B cell (primary cell): ENCODE measurements around the gene KLHL15. TPM values are rescaled to one million over a fixed set of nuclear protein-coding genes. Genes with fewer than 3 reads are reported as not detected.
A peak's percentile ranks its signal among the peaks of the same experiment; 100 is the strongest.

Source experiments
- ATAC-seq: fragments of 200-7000 bp; cut with Tn5 transposase; one replicate; pipeline ENCODE4 v1.10.0; 2021; ENCODE audit warnings: low read depth, mild to moderate bottlenecking, moderate number of reproducible peaks, moderate library complexity
- CTCF ChIA-PET: fragments of 350-600 bp; sonication (Branson Sonifier 250); formaldehyde crosslinking; loops from one replicate; lab custom pipeline; 2021; ENCODE audit warnings: antibody characterized with exemption, inconsistent platforms; lab: Charles Lee
- POLR2A ChIA-PET: fragments of 350-600 bp; sonication (Branson Sonifier 250); formaldehyde crosslinking; loops from one replicate; lab custom pipeline; 2021; ENCODE audit warnings: antibody characterized with exemption; lab: Charles Lee
- DNase-seq: peaks from one replicate; pipeline ENCODE4 v3.0.0; 2013
- H2AFZ ChIP-seq: 2 replicates; pipeline ENCODE4 v1.6.1; 2012; ENCODE audit warnings: mild to moderate bottlenecking, low read depth, low read length; ENCODE audit not compliant: insufficient read depth, poor library complexity, severe bottlenecking
- H3K27ac ChIP-seq, 2 donors: 1 replicate in 1 of 2; 2 replicates in 1 of 2; pipeline ENCODE4 v1.5.1; 2012 to 2013; ENCODE audit warnings: low read length in 2 of 2, mild to moderate bottlenecking in 2 of 2, moderate library complexity in 1 of 2
- H3K27me3 ChIP-seq, 4 experiments: fragments of 200-600 bp in 1 of 4; sonication (generic) in 1 of 4; replicated peaks in 1 of 4; 1 replicate in 2 of 4; 2 replicates in 2 of 4; pipeline versions ENCODE4 v1.6.1 to v1.7.0; 2013 to 2016; ENCODE audit warnings: low read length in 3 of 4, mild to moderate bottlenecking in 2 of 4, mixed read lengths in 1 of 4, moderate library complexity in 1 of 4; ENCODE audit not compliant: insufficient read depth in 4 of 4, control insufficient read depth in 3 of 4; ENCODE audit errors: control extremely low read depth in 1 of 4
- H3K36me3 ChIP-seq, 2 experiments: replicated peaks in 1 of 2; 1 replicate in 1 of 2; 2 replicates in 1 of 2; pipeline versions ENCODE4 v1.6.1 to v1.7.1; 2013; ENCODE audit warnings: low read length in 1 of 2; ENCODE audit not compliant: insufficient read depth in 2 of 2, control insufficient read depth in 1 of 2; ENCODE audit errors: control extremely low read depth in 1 of 2, extremely low read depth in 1 of 2
- H3K4me1 ChIP-seq, 2 donors: fragments of 200-600 bp in 1 of 2; sonication (generic) in 1 of 2; 1 replicate in 1 of 2; 2 replicates in 1 of 2; pipeline versions ENCODE4 v1.5.1 to v1.6.1; 2013 to 2017; ENCODE audit warnings: low read length in 2 of 2; ENCODE audit not compliant: control insufficient read depth in 2 of 2, insufficient read depth in 2 of 2
- H3K4me2 ChIP-seq: replicated peaks from 2 replicates; pipeline ENCODE3; 2012; ENCODE audit warnings: mild to moderate bottlenecking, low read depth, low read length; ENCODE audit not compliant: poor library complexity, severe bottlenecking
- H3K4me3 ChIP-seq, 5 experiments: fragments of 200-600 bp in 1 of 5; sonication (generic) in 1 of 5; 1 replicate in 3 of 5; 2 replicates in 2 of 5; pipeline versions ENCODE4 v1.5.1 to v1.7.0; 2011 to 2016; ENCODE audit warnings: low read length in 4 of 5, mild to moderate bottlenecking in 4 of 5, low read depth in 2 of 5, control low read depth in 1 of 5, moderate library complexity in 1 of 5; ENCODE audit not compliant: insufficient read depth in 1 of 5; ENCODE audit errors: control extremely low read depth in 1 of 5, extremely low read depth in 1 of 5
- H3K79me2 ChIP-seq: fragments of 200-600 bp; sonication (generic); one replicate; pipeline ENCODE4 v1.6.0; 2016; ENCODE audit warnings: low read length; ENCODE audit not compliant: control insufficient read depth, insufficient read depth
- H3K9ac ChIP-seq: fragments of 200-600 bp; sonication (generic); 2 replicates; pipeline ENCODE4 v1.6.1; 2017; ENCODE audit warnings: mild to moderate bottlenecking, low read length, moderate library complexity
- H3K9me3 ChIP-seq, 3 donors: one replicate each; pipeline versions ENCODE4 v1.6.1 to v1.7.1; 2013; ENCODE audit warnings: low read length in 2 of 3; ENCODE audit not compliant: control insufficient read depth in 2 of 3, insufficient read depth in 1 of 3; ENCODE audit errors: control extremely low read depth in 1 of 3
- H4K20me1 ChIP-seq: 2 replicates; pipeline ENCODE4 v1.6.0; 2012; ENCODE audit warnings: mild to moderate bottlenecking, low read length; ENCODE audit not compliant: insufficient read depth, control insufficient read depth, poor library complexity, severe bottlenecking
- H3K27ac Mint-ChIP-seq: one replicate; pipeline ENCODE4 v1.8.0; 2021; ENCODE audit warnings: mixed read lengths
- H3K27me3 Mint-ChIP-seq: one replicate; pipeline ENCODE4 v1.8.0; 2021; ENCODE audit warnings: mixed read lengths
- H3K4me1 Mint-ChIP-seq: one replicate; pipeline ENCODE4 v1.8.0; 2021; ENCODE audit warnings: mixed read lengths
- H3K4me3 Mint-ChIP-seq: one replicate; pipeline ENCODE4 v1.8.0; 2021; ENCODE audit warnings: mixed read lengths
- H3K9me3 Mint-ChIP-seq: one replicate; pipeline ENCODE4 v1.8.0; 2022; ENCODE audit warnings: mixed read lengths; ENCODE audit not compliant: insufficient read depth
- CTCF ChIP-seq: fragments of 200-600 bp; IDR thresholded peaks from one replicate; pipeline ENCODE4 v1.8.0; 2022; ENCODE audit warnings: antibody characterized with exemption, mild to moderate bottlenecking
- EZH2 ChIP-seq: IDR thresholded peaks from 2 replicates; pipeline ENCODE4 v1.6.1; 2012; ENCODE audit warnings: borderline replicate concordance, low read depth, mild to moderate bottlenecking, moderate library complexity, low read length; ENCODE audit not compliant: insufficient read depth, poor library complexity, severe bottlenecking
- WGBS: methylation state at CpG from one replicate; pipeline ENCODE4 v1.1.5; 2013; ENCODE audit warnings: missing lambda C conversion rate; ENCODE audit not compliant: insufficient coverage; 5-methylcytosine and 5-hydroxymethylcytosine counted together
- intact Hi-C: fragments of 100-400 bp; cut with micrococcal nuclease; formaldehyde crosslinking; loops from one replicate; pipeline ENCODE4 v1.10.0; 2022
- polyA plus RNA-seq: library from polyadenylated mRNA; depleted of rRNA; stranded (reverse); fragments of >200 nt; gene quantifications from 2 replicates; pipeline ENCODE4 v1.2.3, GENCODE V29; 2012
- total RNA-seq, 2 donors: library from RNA; stranded (reverse); fragments of 120-200 nt in 1 of 2; gene quantifications; 1 replicate in 1 of 2; 2 replicates in 1 of 2; pipeline versions ENCODE4 v1.2.3 to v1.2.4, GENCODE V29; 2013 to 2022

KLHL15 gene
- total and polyA plus RNA-seq, 2 donors (not counting 1 experiment from before 2014, with no cell fraction given): 5.4 to 8.2 TPM

GRCh38 chrX:24027985-24028384 lies 999 bp upstream of the KLHL15 start:
- Mint-ChIP-seq H3K4me1 (peaks cover 17% of the 10 kb centered on the region), H3K27me3 (no peaks in the 10 kb centered on the region), H3K27ac (no peak overlapping the region), H3K4me3 (no peak overlapping the region), H3K9me3 (no peaks in the 10 kb centered on the region)
- ChIA-PET POLR2A (no interaction called here), CTCF (interaction anchor here (0.7 kb wide), 1 partner anchor 26 kb away, joined by 3 read pairs; no protein-coding TSS in a partner anchor)
- TF ChIP-seq EZH2: no peak
- TF ChIP-seq CTCF: no peak
- Histone ChIP-seq H3K9me3 (no peaks in the 10 kb centered on the region), H3K4me3 (no peak overlapping the region), H3K4me2 (no peak overlapping the region), H2AFZ (no peak overlapping the region), H3K4me1 (peaks cover 4 to 5% of the 10 kb centered on the region in 2 donors), H3K9ac (no peak overlapping the region), H3K79me2 (peaks cover 13% of the 10 kb centered on the region), H3K36me3 (no peaks in the 10 kb centered on the region), H3K27ac (no peak overlapping the region), H4K20me1 (no peaks in the 10 kb centered on the region), H3K27me3 (no peaks in the 10 kb centered on the region)
- DNase-seq (no peak), ATAC-seq (no peak)
- intact Hi-C loops: loop anchor here (5.0 to 10.0 kb wide), 2 partner anchors 283 to 439 kb away; partner anchors contain the start of genes ACOT9 and PDK3
- 94% methylated on average over 3 of the region's 6 CpGs for WGBS

- H3K4me3 Mint-ChIP-seq: peak overlapping the region; percentile 90
- ChIA-PET CTCF (interaction anchor here (1.2 to 2.3 kb wide), 5 partner anchors 27 to 359 kb away, joined by 3 to 41 read pairs (median 4); partner anchors contain the start of genes APOO, CXorf58, EIF2S3 and PRDX4), POLR2A (interaction anchor here (1.3 to 1.8 kb wide), 2 partner anchors 28 to 119 kb away, joined by 8 to 40 read pairs; partner anchors contain the start of genes APOO, CXorf58 and EIF2S3)
- H3K27me3 Mint-ChIP-seq: no peaks in the 10 kb centered on the region
- peaks cover 4 to 7% of the 10 kb centered on the region in 2 donors for H3K4me1 ChIP-seq
- no peaks in the 10 kb centered on the region for H3K9me3 Mint-ChIP-seq
- no peaks in the 10 kb centered on the region for H3K36me3 ChIP-seq
- peak; percentile 26 for DNase-seq
- no peak for ATAC-seq
- H3K9me3 ChIP-seq: peaks cover 0 to 3% (median 0%) of the 10 kb centered on the region in 3 donors
- TF ChIP-seq EZH2 (no peak), CTCF (no peak)
- no peaks in the 10 kb centered on the region for H3K27me3 ChIP-seq
- peak overlapping the region; percentile 74 for H2AFZ ChIP-seq
- peak overlapping the region; percentile 79 for H3K9ac ChIP-seq
- peak overlapping the region; percentile 54 to 73 (median 69) for H3K4me3 ChIP-seq
- peaks cover 23% of the 10 kb centered on the region for H3K4me1 Mint-ChIP-seq
- peak overlapping the region; percentile 76 for H3K4me2 ChIP-seq
- WGBS: no CpG with 5 or more reads among the region's 13 CpGs
- peak overlapping the region in 1 of 2 donors; percentile 93 for H3K27ac ChIP-seq
- peaks cover 27% of the 10 kb centered on the region for H3K79me2 ChIP-seq
- intact Hi-C loops: loop anchor here (5.0 to 10.0 kb wide), 2 partner anchors 282 to 441 kb away; partner anchors contain the start of genes ACOT9 and PDK3
- peaks cover under 1% of the 10 kb centered on the region for H4K20me1 ChIP-seq
- peak overlapping the region; percentile 95 for H3K27ac Mint-ChIP-seq
Observed at GRCh38 chrX:24026432-24026831, 554 bp downstream of the KLHL15 start.
